Activated T-cell treated with anti-CD3 and anti-CD28 coated beads for 4 hours (primary cell): Measurements from ENCODE around the gene ARF6.
A peak's percentile ranks its signal among the peaks of the same experiment; 100 is the strongest.
"Not testable (repeated sequence)": the region's sequence is repeated elsewhere in the genome, so short reads cannot be mapped to it uniquely, and the experiment has no call there.

Experiments used
- DNase-seq: peaks from one replicate; pipeline ENCODE4 v3.0.0-alpha.2; 2020

Gene ARF6

GRCh38 chr14:49892636-49893308, at the start of gene ARF6:
Gene ARF6 (plus strand): TSS chr14:49893082. CDS start chr14:49893737, 655 bp downstream.
- DNase-seq, result peak; percentile 91

GRCh38 chr14:49849213-49849847, 43.6 kb upstream of the ARF6 start:
- DNase-seq, result no peak

DNA sequence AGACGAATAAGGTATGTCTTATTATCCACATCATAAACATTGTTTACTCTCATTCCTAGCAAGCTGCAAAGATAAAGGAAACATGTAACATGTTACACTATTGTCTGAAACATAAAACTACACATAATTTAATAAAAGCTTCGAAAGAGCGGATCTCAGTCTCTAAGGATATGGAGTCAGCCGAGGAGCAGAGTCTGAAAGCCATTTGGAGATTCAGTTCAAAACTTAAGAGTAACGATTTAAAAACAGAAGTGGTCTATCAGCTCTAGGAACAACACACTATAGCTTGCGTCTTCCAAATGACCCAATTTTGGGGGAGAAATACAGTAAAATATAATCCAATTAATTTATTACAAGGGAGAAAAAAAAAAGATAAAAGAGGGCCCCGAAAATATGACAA, 41.1 kb upstream of the ARF6 start:
- no peak for DNase-seq

DNA sequence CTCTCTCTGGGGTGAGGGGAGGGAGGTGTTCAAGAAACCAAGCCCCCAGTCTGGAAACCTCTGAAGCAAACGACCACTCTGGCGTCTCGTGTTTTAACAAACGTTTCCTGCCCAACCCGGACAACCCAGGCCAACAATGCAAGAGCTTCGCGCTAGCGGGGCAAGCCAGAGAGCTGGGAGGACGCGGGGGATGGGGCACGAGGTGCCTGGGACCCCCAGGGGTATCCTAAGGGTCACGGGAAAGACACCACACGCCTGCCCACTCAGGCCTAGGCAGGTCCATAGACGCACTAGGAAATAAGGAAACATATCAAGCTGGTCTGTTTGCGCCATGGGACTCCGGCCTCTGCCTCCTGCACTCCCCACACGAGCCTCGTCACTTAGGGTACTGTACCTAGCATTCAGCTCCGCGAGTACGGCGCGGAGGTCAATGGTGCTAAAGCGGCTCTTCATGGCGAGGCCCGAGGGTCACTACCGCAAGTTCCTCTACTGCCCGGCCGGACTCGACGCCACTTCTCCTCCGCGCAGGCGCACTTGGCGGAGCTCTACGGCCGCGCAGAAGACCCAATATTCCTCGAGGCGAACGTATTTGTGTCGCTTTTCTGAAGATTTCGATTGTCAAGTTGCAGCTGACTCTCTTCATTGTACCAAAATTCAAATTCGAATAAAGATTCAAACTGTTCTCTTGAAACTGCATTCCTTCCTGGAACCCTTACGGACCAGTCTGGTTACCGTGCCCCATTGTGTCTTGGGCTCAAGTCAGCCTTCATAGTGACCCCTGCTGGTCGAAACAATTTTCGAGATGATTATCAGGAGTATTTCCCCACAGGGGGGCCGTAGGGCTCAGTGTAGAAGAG, 40.4 kb upstream of the ARF6 start, which contains the start of gene NEMF:
Gene NEMF (minus strand): TSS at position 488 of the 857 bp plus-strand sequence. CDS start 35 bp downstream, at position 453.
- DNase-seq, result peak; percentile 80

GRCh38 chr14:49853158-49853477, 39.8 kb upstream of the ARF6 start:
- DNase-seq, result no peak

DNA sequence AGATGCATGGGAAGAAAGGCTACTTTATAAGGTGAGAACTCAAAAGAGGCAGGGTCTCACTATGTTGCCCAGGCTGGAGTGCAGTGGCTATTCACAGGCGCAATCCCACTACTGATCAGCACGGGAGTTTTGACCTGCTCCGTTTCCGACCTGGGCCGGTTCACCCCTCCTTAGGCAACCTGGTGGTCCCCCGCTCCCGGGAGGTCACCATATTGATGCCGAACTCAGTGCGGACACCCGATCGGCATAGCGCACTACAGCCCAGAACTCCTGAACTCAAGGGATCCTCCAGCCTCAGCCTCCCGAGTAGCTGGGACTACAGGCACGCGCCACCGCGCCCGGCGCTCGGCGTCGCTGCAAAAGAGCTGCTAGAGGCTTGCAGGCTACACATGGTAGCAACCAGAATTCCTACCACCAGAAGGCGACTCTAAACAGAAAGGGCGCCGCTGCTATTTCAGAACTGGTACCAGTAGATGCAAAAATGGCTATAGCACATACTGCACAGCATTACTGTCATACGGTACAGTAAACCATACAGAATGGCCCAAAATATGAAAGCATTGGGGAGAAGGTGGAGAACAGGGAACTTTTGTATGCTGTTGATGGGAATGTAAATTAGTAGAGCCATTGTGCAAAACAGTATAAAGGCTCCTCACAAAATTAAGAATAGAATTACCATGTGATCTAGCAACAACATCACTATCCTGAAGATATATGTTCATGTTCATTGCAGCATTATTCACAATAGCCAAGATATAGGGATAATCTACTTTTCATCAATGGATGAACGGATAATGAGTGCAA, 39.1 kb upstream of the ARF6 start:
- DNase-seq, result peak; percentile 54

DNA sequence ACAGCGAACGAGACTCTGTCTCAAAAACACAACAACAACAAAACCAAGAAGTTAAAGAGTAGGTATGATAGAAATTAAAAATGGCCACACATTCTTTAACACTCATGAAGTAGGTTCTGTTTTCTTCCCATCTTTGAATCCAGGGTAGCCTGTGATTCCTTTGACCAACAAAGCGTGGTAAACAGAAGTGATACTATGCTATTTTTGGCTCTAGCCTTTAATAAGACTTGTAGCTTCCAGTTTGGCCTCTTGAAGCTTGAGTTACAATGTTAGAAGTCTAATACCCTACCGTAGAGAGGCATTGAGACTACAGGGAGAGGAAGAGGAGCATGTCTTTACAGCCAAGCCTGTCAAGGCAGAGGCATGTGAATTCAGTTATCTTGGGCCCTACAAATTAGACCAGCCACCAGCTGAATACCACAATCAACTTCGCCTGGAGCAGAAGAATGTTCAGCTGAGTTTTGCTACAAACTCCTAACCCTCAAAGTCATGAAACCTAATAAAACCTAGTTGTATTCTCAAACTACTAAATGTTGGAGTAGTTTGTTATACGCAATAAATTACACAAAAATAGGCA, 35.4 kb upstream of the ARF6 start:
- DNase-seq, result no peak

DNA sequence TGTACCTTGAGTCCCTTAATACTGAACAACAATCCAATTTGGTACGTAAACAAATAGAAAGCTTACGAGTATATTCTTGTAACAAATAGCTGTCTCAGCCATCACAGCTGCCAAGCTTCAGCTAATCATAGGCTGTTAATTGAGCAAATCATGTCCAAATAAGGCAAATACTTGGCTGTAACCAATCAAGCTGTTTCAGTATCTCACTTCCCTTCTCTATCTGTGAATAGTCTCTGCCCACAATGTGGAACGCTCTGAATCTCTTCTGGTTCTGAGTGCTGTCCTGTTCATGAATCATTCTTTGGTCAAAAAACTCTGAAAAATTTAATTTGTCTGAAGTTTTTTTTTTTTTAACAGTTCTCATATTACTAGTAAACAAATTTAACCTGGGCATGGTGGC, 34.5 kb upstream of the ARF6 start:
- no peak for DNase-seq

DNA sequence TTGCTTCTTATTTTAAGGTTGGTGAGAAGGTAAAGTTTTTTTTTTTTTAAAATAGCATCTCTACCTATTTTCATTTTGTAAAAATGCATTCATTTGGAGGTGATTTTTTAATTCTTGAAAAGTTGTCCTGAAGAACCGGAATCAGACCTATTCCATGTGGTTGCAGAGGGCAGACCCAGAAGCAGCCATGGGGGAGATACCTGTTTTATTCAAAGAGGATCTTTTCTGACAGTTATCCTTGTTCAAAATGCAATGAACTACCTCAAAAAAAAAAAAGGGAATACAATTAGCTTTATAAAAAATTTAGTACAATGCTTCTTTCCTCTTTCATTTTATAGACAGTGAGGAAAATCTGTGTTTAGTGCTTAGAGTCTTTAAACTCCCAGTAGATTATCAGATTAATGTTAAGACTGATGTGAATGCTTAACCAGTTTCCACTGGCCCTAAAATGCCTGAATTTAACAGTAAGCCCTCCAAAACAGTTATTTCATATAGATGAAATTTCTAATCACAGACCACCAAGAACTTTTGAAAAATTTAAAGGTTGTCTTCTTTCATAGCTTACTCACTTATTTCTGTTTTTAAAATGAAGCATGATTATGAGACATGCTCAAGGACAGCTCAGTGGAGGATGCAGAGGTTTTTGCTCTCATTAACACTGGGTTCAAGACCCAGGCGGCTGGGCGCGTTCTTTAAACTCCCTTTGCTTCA, 31.7 kb upstream of the ARF6 start:
- no peak for DNase-seq

- peak; percentile 36 for DNase-seq
Observed at GRCh38 chr14:49861699-49862088, 31.2 kb upstream of the ARF6 start.

DNA sequence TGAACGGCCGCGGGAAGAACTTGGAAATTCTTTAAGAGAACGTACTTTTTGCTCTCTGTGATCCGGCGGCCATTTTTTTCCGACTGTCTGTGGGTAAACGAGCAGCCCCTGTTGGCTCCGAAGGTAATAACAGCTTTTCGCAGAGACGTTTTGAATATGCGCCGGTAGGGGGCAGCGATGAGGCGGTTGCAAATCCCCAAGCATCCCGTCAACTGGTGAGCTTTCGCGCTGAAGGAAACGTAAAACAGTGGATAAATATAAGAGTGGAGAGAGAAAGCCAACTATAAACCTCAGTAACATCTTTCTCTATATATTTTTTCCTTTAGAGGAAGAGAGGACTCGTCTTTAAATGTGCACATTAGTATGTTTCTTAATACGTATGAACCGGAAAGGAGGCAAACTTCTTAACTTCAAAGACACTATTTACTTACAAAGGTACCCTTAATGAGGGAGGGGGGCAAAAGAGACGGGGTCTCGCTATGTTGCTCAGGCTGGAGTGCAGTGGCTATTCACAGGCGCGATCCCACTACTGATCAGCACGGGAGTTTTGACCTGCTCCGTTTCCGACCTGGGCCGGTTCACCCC, 30.7 kb upstream of the ARF6 start:
- DNase-seq, result peak; percentile 82

DNA sequence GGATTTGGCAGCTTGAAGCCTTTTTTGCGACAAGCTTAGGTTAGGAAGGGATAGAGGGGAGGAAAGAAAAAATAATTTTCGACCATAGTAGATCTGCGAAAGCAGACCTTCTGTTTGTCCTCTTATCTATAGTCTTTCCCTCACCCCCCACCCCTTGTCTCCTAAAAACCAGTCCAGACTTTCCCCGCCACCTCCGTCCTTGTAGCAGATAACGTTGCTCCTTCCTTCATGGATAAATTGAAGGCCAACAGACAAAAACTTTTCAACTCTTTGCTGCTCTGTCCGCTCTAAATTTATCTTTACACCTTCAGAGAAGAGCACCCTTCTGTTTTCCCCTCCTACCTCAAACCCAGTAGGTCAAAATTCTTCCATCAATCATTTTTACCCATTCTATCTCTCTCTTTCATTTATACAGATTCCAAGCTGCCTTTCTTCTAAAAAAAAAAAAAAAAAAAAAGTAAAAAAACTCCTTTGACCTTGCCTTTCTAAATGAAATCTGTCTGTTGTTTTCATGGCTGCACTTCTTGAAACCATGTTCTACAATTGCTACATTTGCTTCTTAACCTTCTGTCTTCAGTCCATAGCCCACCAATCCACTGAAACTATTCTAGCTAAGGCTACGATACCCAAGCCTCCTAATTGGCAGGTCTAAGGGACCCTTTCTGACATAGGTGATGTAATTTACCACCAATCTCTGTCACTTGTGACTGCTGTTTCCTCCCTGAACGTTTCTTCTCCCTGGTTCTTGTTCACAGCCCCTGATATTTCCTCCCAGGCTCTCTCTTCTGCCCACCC, 29.2 kb upstream of the ARF6 start:
- DNase-seq, result no peak

- peak; percentile 74 for DNase-seq
Observed at GRCh38 chr14:49865431-49865859, 27.4 kb upstream of the ARF6 start.

DNA sequence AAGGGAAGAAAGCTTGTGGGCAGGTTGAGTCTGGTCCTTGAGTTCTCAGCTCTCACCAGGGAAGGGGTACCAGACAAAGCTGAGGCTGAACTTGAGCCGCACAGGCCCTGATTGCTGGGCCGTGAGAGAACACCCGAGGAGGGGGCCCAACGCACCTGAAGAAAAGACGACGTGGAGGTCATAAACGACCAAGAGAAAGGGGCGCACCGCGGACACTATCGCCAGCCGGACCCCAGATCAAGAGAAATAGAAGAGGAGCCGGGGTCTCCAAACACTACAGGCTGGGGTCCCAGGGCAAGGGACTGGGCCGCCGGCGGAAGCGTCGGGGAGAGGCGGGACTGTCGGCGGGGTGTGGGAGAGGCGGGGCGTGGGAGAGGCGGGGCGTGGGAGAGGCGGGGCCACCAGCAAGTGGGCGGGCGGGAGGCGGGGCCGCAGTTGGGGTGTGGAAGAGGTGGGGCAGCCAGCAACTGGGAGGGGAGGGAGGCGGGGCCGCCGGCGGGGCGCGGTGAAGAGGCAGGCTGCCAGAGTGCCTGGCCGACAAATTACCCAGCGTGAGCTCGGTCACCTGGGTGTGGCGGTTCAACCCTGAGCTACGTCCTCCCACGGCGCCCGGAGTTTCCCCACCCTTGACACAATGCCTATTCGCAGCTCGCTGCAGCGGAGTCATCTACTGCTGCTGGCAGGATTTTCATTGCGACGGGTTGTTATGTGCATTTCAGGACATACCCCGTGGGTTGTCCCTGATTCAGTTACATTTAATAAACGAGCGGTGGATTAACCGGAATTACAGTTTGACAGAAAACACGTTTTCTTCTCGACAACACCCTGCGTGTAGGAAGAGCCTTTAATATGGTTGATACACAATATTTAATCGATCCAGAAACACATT, 24.8 kb upstream of the ARF6 start:
- DNase-seq, result peak; percentile 96

DNA sequence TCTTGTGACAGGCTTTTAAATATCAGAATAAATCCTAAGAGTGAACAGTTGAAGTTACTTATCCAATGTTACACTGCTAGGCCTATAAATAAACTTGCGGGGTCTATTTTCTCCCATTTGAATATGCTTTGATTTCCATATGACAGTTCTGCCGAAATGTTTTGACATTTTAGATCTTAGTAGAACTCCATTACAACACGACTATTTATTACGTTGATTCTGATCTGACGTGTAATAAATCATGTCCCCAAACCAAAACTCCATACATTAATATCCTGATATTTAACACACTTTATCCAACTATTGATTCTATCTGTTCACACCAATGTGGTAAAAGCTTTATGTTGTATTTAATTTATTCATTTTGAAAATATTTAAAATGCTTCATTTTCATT, 24.2 kb upstream of the ARF6 start:
- no peak for DNase-seq

DNA sequence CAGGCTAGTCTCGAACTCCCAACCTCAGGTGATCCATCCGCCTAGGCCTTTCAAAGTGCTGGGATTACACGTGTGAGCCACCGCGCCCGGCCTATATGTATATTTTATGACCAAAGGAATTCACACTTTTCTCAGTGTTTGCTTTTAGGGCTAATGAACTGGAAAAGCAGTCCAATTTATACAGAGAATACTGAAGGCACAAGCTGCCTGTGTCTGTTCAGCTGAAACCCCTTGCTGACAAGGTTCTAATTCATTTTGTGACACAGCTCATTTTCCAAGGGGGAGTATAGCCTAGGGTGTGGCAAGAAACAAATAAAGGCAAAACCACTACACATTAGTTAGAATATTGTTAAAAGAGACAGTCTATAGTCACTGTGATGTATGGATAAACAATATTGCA, 22.0 kb upstream of the ARF6 start:
- DNase-seq, result no peak

DNA sequence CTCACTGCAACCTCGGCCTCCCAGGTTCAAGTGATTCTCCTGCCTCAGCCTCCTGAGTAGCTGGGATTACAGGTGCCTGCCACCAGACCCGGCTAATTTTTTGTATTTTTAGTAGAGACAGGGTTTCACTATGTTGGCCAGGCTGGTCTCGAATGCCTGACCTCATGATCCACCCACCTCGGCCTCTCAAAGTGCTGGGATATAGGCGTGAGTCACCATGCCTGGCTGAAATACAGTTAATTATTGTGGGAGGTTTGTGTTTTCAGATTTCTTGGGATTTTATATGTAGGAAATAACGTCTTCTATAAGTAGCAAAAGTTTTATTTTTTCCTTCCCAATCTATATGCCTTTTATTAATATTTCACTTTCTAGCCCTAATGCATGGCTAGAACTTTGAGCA, 19.3 kb upstream of the ARF6 start:
- not testable (repeated sequence) for DNase-seq

DNA sequence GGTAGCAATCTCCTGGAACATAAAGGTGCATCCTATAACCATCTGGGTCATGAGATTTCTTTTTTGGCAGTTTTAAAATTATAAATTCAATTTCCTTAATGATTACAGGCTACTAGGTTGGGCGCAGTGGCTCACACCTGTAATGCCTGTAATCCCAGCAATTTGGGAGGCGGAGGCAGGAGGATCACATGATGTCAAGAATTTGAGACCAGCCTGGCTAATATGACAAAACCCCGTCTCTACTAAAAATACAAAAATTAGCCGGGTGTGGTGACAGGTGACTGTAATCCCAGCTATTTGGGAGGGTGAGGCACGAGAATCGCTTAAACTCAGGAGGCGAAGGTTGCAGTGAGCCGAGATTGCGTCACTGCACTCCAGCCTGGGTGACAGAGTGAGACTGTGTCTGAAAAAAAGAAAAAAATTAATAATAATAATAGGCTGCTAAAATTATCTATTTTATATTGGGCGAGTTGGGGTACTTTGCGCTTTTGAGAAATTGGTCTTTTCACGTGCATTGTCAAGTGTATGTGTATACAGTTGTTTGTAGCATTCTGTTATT, 17.2 kb upstream of the ARF6 start:
- no peak for DNase-seq

GRCh38 chr14:49876563-49877127, 16.2 kb upstream of the ARF6 start:
- no peak for DNase-seq
